Breast epithelium (tissue), 4 donors: ENCODE results near the gene EPHA4. TPM values are rescaled to one million over a fixed set of nuclear protein-coding genes. Genes with fewer than 3 reads are reported as not detected.

ENCODE experiments used
- DNase-seq, 2 donors: peaks; one replicate each; pipeline ENCODE4 v3.0.0-alpha.2; 2019; ENCODE audit warnings: low spot score in 2 of 2
- H3K27ac ChIP-seq, 2 donors: fragments of 200-600 bp; sonication (generic) in 1 of 2; one replicate each; pipeline ENCODE4 v1.5.1; 2016 to 2019; ENCODE audit warnings: mild to moderate bottlenecking in 1 of 2
- H3K27me3 ChIP-seq, 2 donors: fragments of 200-600 bp; sonication (generic) in 1 of 2; one replicate each; pipeline versions ENCODE4 v1.5.1 to v1.6.0; 2017 to 2019; ENCODE audit warnings: control low read depth in 1 of 2, mild to moderate bottlenecking in 1 of 2
- H3K36me3 ChIP-seq: fragments of 200-600 bp; one replicate; pipeline ENCODE4 v1.5.1; 2019
- H3K4me1 ChIP-seq, 2 donors: fragments of 200-600 bp; sonication (generic); one replicate each; pipeline ENCODE4 v1.5.1; 2016 to 2019; ENCODE audit warnings: control low read depth in 1 of 2
- H3K4me3 ChIP-seq, 3 donors: fragments of 200-600 bp; sonication (generic); 1 replicate in 2 of 3; 2 replicates in 1 of 3; pipeline ENCODE4 v1.5.1; 2016 to 2019; ENCODE audit warnings: mild to moderate bottlenecking in 3 of 3, moderate library complexity in 2 of 3
- H3K9me3 ChIP-seq, 2 donors: fragments of 200-600 bp; sonication (generic) in 1 of 2; one replicate each; pipeline ENCODE4 v1.5.1; 2016 to 2019; ENCODE audit warnings: control low read depth in 1 of 2
- CTCF ChIP-seq, 3 donors: fragments of 450-650 bp; IDR thresholded peaks; one replicate each; pipeline ENCODE4 v1.5.1; 2016 to 2017; ENCODE audit warnings: antibody characterized with exemption in 3 of 3, mild to moderate bottlenecking in 3 of 3, moderate library complexity in 3 of 3
- POLR2A ChIP-seq: fragments of 450-650 bp; IDR thresholded peaks from one replicate; pipeline ENCODE4 v1.6.1; 2016; ENCODE audit warnings: antibody characterized with exemption, mild to moderate bottlenecking, moderate library complexity
- POLR2AphosphoS5 ChIP-seq, 3 donors: sonication (generic); formaldehyde crosslinking; IDR thresholded peaks; one replicate each; pipeline ENCODE4 v1.6.1; 2017; ENCODE audit warnings: antibody characterized with exemption in 3 of 3
- intact Hi-C: fragments of 100-400 bp; cut with DNase I; formaldehyde crosslinking; loops from one replicate; pipeline ENCODE4 v1.15.1; 2023; ENCODE audit warnings: low total_unique reads
- total RNA-seq, 3 donors: library from RNA; depleted of rRNA; stranded (reverse); fragments of >200 nt; gene quantifications; one replicate each; pipeline ENCODE4 v1.1.0, GENCODE V29; 2016

Gene EPHA4
- total RNA-seq, 3 donors from 2014 or later: 12.8 to 44.2 (median 18.6) TPM

DNA sequence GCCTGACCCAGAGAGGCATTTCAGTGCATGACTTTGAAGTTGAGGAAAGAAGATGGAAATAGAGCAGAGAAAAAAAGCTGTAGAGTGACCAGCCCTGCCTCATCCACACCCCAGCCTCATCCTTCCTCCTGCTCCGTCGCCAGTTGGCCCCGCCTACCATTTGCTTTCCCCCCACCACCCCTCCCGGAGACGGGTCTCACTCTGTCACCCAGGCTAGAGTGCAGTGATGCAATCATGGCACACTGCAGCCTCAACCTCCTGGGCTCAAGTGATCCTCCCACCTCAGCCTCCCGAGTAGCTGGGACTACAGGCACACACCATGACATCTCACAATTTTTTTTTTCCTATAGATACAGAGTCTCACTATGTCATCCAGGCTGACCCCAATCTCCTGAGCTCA is 200.8 kb downstream of the EPHA4 start:
- intact Hi-C loops: loop anchor here (10.0 kb wide), 1 partner anchor 1483 kb away; no protein-coding TSS in a partner anchor
- no peaks in the 10 kb centered on the region for H3K27me3 ChIP-seq
- H3K4me3 ChIP-seq: no peak overlapping the region
- no peaks in the 10 kb centered on the region for H3K36me3 ChIP-seq
- no peak overlapping the region for H3K27ac ChIP-seq
- no peak for TF ChIP-seq CTCF (IDR thresholded peaks at IDR 0.05)
- no peak for TF ChIP-seq POLR2A
- no peak for TF ChIP-seq POLR2AphosphoS5 (IDR thresholded peaks at IDR 0.05)
- H3K9me3 ChIP-seq: no peaks in the 10 kb centered on the region
- DNase-seq: no peak
- no peaks in the 10 kb centered on the region for H3K4me1 ChIP-seq

DNA sequence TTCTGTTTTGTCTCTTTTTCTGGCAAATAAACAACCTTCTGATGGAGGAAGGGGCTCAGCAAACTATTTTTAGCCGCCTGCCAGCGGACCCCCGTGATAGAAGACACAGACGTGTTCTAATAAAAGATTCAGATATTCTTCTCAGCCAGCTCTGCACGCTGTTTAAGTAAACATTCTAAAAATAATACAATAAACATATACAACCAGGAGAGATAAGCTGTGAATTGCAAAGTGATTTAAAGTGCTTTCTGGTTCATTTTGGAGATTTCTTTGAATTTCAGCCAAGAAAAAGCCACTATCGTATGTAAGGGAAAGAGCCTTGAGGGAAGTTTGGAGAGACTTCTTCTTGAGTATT is 201.3 kb downstream of the EPHA4 start:
- no peak overlapping the region for H3K4me3 ChIP-seq
- H3K27me3 ChIP-seq: no peaks in the 10 kb centered on the region
- no peaks in the 10 kb centered on the region for H3K4me1 ChIP-seq
- no peak overlapping the region for H3K27ac ChIP-seq
- intact Hi-C loops: loop anchor here (10.0 kb wide), 1 partner anchor 1484 kb away; no protein-coding TSS in a partner anchor
- TF ChIP-seq CTCF (IDR thresholded peaks at IDR 0.05): no peak
- no peak for TF ChIP-seq POLR2A
- H3K36me3 ChIP-seq: no peaks in the 10 kb centered on the region
- H3K9me3 ChIP-seq: no peaks in the 10 kb centered on the region
- DNase-seq: no peak

- TF ChIP-seq POLR2AphosphoS5 (IDR thresholded peaks at IDR 0.05): no peak
- no peak for TF ChIP-seq POLR2A
- no peak for TF ChIP-seq CTCF (IDR thresholded peaks at IDR 0.05)
- no peak for DNase-seq
- intact Hi-C loops: loop anchor here (10.0 kb wide), 1 partner anchor 1485 kb away; no protein-coding TSS in a partner anchor
- Histone ChIP-seq H3K36me3 (no peaks in the 10 kb centered on the region), H3K4me1 (no peaks in the 10 kb centered on the region), H3K9me3 (no peaks in the 10 kb centered on the region), H3K27me3 (no peaks in the 10 kb centered on the region), H3K4me3 (no peak overlapping the region), H3K27ac (no peak overlapping the region)
Measured at GRCh38 chr2:221370076-221370856, 201.8 kb downstream of the EPHA4 start.
